ENCODE data around the gene TCFL5. TPM values are rescaled to one million over a fixed set of nuclear protein-coding genes. Genes with fewer than 3 reads are reported as not detected.

TCFL5 gene
- total and polyA plus RNA-seq, 2 experiments from 2014 or later: 1.7 to 18.5 TPM

DNA sequence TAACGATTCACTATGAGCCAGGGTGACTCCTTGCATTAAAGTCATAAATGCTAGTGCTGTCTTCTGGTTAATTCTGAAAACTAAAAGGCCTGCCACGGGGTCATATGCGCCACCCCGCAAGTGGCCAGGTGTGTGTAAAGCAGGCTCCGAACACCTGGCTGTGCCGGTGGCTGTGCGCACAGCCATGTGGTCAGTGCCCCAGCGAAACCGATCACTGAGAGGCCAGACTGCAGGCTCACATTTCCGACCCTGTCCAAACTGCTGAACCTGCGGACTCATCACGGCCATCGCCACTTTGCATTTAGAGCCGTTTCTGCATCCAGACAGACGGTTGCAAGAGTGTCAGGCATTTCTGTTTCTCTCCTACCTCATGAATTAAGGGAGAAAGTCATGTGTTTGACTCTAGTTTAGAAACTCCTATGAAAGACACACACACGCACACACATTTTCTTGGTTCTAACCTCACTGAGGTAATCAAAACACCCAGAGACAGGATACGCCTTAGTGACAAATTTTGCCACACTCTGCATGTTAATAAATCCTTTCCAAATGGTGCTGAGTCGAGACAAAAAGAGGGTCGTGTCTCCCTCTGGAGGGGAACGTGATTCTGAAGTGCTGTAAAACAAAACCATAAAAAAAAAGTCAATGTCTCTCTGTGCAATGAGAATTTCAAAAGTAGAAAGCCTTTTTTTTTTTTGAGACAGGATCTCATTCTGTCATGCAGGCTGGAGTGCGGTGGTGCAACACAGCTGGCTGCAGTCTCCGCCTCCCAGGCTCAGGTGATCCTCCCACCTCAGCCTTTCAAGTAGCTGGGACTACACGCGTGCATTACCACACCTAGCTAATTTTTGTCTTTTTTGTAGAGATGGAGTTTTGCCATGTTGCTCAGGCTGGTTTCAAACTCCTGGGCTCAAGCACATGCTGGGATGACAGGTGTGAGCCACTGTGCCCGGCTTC, 31.0 kb upstream of the TCFL5 start:
- no peak overlapping the region for H3K4me3 ChIP-seq
- H3K9me3 ChIP-seq (ENCODE audit: low read depth): no peaks in the 10 kb centered on the region
- H3F3A ChIP-seq (ENCODE audit: insufficient read depth): peaks cover 17% of the 10 kb centered on the region; the same call in 1 of the 2 replicates
- H2AFZ ChIP-seq: no peak overlapping the region
- no peak for TF ChIP-seq EZH2phosphoT487 (IDR thresholded peaks at IDR 0.05; ENCODE audit: insufficient read depth, low read depth)
- TF ChIP-seq EZH2 (IDR thresholded peaks at IDR 0.05; ENCODE audit: insufficient read depth, poor library complexity, severe bottlenecking): no peak
- in situ Hi-C loops (cut with MboI): no loop called here
- H3K27ac ChIP-seq: no peak overlapping the region
- peaks cover 58% of the 10 kb centered on the region for H3K36me3 ChIP-seq (ENCODE audit: low read depth)
- H3K4me1 ChIP-seq (ENCODE audit: insufficient read depth): peaks cover 5% of the 10 kb centered on the region; the same call in 1 of the 2 replicates
- no peak overlapping the region for H3K9ac ChIP-seq
- DNase-seq: no peak
- H3K79me2 ChIP-seq (ENCODE audit: insufficient read depth): no peaks in the 10 kb centered on the region; the same call in 1 of the 2 replicates
- H3K9me2 ChIP-seq (ENCODE audit: insufficient read depth): no peaks in the 10 kb centered on the region
- H4K20me1 ChIP-seq (ENCODE audit: insufficient read depth): no peaks in the 10 kb centered on the region
- no peak overlapping the region for H3K4me2 ChIP-seq (ENCODE audit: unreplicated experiment)
- 89 to 90% methylated on average over 25 of the region's 25 CpGs for WGBS, 2 experiments (ENCODE audit: low coverage in 1 of 2, low lambda C conversion rate in 2 of 2, missing lambda C conversion rate in 2 of 2)
- no peaks in the 10 kb centered on the region for H3K27me3 ChIP-seq (replicated peaks; ENCODE audit: insufficient read depth)

DNA sequence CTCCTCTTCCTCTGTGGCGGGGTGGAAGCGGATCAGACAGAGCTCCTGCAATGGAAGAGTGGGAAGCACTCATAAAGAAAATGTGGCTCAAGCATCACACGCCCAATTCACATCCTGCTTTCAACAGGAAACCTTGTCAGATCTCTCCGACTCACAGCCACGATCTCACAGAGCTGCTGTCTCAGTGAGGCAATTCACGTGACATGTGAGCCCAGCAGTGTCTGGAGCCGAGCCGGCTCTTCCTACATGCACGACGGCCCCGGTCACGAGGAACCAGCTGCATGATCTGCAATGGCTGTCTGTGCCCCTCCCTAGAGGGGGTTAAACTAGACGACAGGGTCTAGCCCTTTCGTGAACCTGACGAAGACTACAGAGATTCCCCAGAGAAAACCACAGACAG, 29.5 kb upstream of the TCFL5 start:
- Histone ChIP-seq H3K9me2 (ENCODE audit: insufficient read depth) (no peaks in the 10 kb centered on the region), H3K9ac (no peak overlapping the region), H3K36me3 (ENCODE audit: low read depth) (peaks cover 58% of the 10 kb centered on the region), H3K9me3 (ENCODE audit: low read depth) (no peaks in the 10 kb centered on the region), H3F3A (ENCODE audit: insufficient read depth) (peaks cover 24% of the 10 kb centered on the region; the same call in 1 of the 2 replicates), H3K4me2 (ENCODE audit: unreplicated experiment) (no peak overlapping the region), H3K27ac (no peak overlapping the region), H3K4me1 (ENCODE audit: insufficient read depth) (peaks cover 12% of the 10 kb centered on the region), H4K20me1 (ENCODE audit: insufficient read depth) (peaks cover 3% of the 10 kb centered on the region; the same call in 1 of the 2 replicates), H3K79me2 (ENCODE audit: insufficient read depth) (no peaks in the 10 kb centered on the region; the same call in 1 of the 2 replicates), H3K4me3 (no peak overlapping the region), H2AFZ (no peak overlapping the region), H3K27me3 (replicated peaks; ENCODE audit: insufficient read depth) (no peaks in the 10 kb centered on the region)
- DNase-seq: peak; percentile 25
- in situ Hi-C loops (cut with MboI): no loop called here
- WGBS, 2 experiments (ENCODE audit: low coverage in 1 of 2, low lambda C conversion rate in 2 of 2, missing lambda C conversion rate in 2 of 2): 79 to 83% methylated on average over 15 of the region's 15 CpGs
- TF ChIP-seq EZH2phosphoT487 (IDR thresholded peaks at IDR 0.05; ENCODE audit: insufficient read depth, low read depth) (no peak), EZH2 (IDR thresholded peaks at IDR 0.05; ENCODE audit: insufficient read depth, poor library complexity, severe bottlenecking) (no peak)

DNA sequence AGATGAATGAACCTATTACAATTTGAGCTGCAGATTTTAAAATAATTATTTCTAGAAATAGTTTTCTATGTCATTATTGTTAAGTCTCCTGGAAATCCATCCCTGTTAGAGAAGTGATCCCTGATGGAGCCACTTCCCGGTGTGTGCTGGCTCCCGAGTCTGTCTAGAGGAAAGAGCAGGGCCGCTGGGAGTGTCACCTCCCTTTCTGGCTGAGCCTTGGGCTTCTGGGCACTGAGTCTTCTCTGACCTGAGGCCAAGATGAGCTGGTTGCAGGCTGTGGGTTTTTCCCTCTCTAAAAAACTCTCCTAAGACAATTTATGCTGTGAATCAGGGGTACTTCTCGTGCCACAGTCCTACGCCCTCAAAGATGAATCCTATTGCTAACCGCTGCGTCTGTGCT, 28.8 kb upstream of the TCFL5 start:
- in situ Hi-C loops (cut with MboI): no loop called here
- Histone ChIP-seq H3K36me3 (ENCODE audit: low read depth) (peaks cover 58% of the 10 kb centered on the region), H3K4me1 (ENCODE audit: insufficient read depth) (peaks cover 12% of the 10 kb centered on the region), H3K79me2 (ENCODE audit: insufficient read depth) (no peaks in the 10 kb centered on the region; the same call in 1 of the 2 replicates), H3K27me3 (replicated peaks; ENCODE audit: insufficient read depth) (no peaks in the 10 kb centered on the region), H3F3A (ENCODE audit: insufficient read depth) (peaks cover 24% of the 10 kb centered on the region; the same call in 1 of the 2 replicates), H4K20me1 (ENCODE audit: insufficient read depth) (peaks cover 3% of the 10 kb centered on the region; the same call in 1 of the 2 replicates), H3K27ac (no peak overlapping the region), H3K4me3 (no peak overlapping the region), H3K4me2 (ENCODE audit: unreplicated experiment) (no peak overlapping the region), H2AFZ (no peak overlapping the region), H3K9me2 (ENCODE audit: insufficient read depth) (no peaks in the 10 kb centered on the region), H3K9ac (no peak overlapping the region), H3K9me3 (ENCODE audit: low read depth) (no peaks in the 10 kb centered on the region)
- TF ChIP-seq EZH2 (IDR thresholded peaks at IDR 0.05; ENCODE audit: insufficient read depth, poor library complexity, severe bottlenecking): no peak
- TF ChIP-seq EZH2phosphoT487 (IDR thresholded peaks at IDR 0.05; ENCODE audit: insufficient read depth, low read depth): no peak
- WGBS, 2 experiments (ENCODE audit: low coverage in 1 of 2, low lambda C conversion rate in 2 of 2, missing lambda C conversion rate in 2 of 2): 62 to 65% methylated on average over 7 of the region's 7 CpGs
- no peak for DNase-seq

DNA sequence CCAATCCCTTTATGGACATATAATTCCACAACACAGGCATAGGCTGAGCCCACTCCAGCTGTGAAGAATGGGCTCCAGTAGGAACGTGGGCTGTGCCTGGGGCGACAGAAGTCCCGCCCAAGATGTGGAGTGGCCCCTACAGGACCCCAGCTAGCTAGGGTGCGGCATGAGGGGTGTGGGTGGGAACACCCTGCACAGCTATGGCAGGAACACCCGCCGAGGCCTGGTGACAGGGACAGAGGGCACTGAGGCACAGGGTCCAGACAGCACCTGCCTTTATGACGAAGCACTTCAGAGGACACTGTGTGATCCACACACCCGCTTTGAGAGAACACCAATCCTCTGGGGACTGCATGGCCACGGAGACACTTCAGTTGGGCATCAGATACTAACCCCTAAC, 28.2 kb upstream of the TCFL5 start:
- TF ChIP-seq EZH2 (IDR thresholded peaks at IDR 0.05; ENCODE audit: insufficient read depth, poor library complexity, severe bottlenecking): no peak
- Histone ChIP-seq H3K27ac (no peak overlapping the region), H3F3A (ENCODE audit: insufficient read depth) (peaks cover 24% of the 10 kb centered on the region; the same call in 1 of the 2 replicates), H3K9me3 (ENCODE audit: low read depth) (no peaks in the 10 kb centered on the region), H3K9ac (no peak overlapping the region), H4K20me1 (ENCODE audit: insufficient read depth) (peaks cover 3% of the 10 kb centered on the region; the same call in 1 of the 2 replicates), H3K79me2 (ENCODE audit: insufficient read depth) (no peaks in the 10 kb centered on the region; the same call in 1 of the 2 replicates), H3K4me1 (ENCODE audit: insufficient read depth) (peaks cover 12% of the 10 kb centered on the region), H3K4me3 (no peak overlapping the region), H3K4me2 (ENCODE audit: unreplicated experiment) (no peak overlapping the region), H3K9me2 (ENCODE audit: insufficient read depth) (no peaks in the 10 kb centered on the region), H2AFZ (no peak overlapping the region), H3K27me3 (replicated peaks; ENCODE audit: insufficient read depth) (no peaks in the 10 kb centered on the region), H3K36me3 (ENCODE audit: low read depth) (peaks cover 58% of the 10 kb centered on the region)
- 78 to 86% methylated on average over 9 of the region's 9 CpGs for WGBS, 2 experiments (ENCODE audit: low coverage in 1 of 2, low lambda C conversion rate in 2 of 2, missing lambda C conversion rate in 2 of 2)
- DNase-seq: no peak
- in situ Hi-C loops (cut with MboI): no loop called here

Measured in GM23248 (cell line).